ENCODE data around the gene RUNX2. TPM values are rescaled to one million over a fixed set of nuclear protein-coding genes. Genes with fewer than 3 reads are reported as not detected.

The RUNX2 gene
- total and polyA plus RNA-seq, 2 of the 8 experiments (the other 6 are each of a cell fraction or from before 2014, with no cell fraction given), result 0.26 to 1.2 TPM

DNA sequence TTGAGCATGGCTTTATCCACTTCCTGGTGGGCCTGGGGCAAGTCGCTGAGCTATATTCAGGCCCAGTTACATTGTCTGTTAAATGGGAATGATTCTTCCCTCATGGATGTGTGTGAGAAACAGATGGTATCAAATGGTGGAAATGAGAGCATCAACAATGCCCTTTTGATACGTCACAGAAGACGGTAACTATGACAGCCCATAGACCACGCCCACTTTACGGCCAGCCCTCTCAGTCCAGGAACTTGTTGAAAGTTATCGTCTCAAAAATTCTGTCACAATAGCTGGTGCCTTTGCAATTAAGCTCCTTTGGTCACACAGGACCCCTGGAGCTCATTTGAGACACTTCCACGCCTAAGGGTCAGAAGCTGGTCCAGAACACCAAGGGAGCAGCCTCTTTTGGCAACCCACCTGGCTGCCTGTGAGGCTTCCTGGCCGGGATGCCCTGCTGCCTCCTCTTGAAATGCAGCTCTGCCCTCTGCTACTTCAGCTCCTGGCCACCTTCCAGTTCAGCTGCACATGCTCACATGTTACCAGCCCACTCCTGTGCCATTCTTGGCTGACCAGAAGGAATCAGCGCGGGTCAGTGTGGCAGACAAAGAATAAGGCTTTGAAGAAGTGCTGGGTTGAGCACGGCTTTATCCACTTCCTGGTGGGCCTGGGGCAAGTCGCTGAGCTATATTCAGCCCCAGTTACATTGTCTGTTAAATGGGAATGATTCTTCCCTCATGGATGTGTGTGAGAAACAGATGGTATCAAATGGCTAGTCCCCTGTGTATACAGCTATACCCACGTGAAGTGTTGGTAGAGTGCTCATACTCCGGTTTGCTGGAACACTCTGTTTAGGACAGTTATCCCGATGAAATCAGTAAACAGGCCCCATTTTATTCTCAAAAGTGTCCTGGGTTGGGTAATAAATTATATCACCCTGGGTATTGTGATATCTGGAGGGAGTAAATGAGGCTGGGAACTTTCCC, 248.8 kb downstream of the RUNX2 start (continued):
- TF ChIP-seq, protein P1, sequence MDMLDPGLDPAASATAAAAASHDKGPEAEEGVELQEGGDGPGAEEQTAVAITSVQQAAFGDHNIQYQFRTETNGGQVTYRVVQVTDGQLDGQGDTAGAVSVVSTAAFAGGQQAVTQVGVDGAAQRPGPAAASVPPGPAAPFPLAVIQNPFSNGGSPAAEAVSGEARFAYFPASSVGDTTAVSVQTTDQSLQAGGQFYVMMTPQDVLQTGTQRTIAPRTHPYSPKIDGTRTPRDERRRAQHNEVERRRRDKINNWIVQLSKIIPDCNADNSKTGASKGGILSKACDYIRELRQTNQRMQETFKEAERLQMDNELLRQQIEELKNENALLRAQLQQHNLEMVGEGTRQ (IDR thresholded peaks at IDR 0.05; ENCODE audit: low read length), result no peak
- no peak for TF ChIP-seq BACH1 (IDR thresholded peaks at IDR 0.05; ENCODE audit: low read length)
- no peak for TF ChIP-seq KDM4A (IDR thresholded peaks at IDR 0.05; ENCODE audit: low read depth, low read length, severe bottlenecking)
- no peak for TF ChIP-seq RBBP5 (IDR thresholded peaks at IDR 0.05; ENCODE audit: borderline replicate concordance, low read depth, low read length)
- no peak for TF ChIP-seq KDM5A (IDR thresholded peaks at IDR 0.05; ENCODE audit: low read length)
- TF ChIP-seq GTF2F1 (IDR thresholded peaks at IDR 0.05; ENCODE audit: borderline replicate concordance, low read depth, low read length), result no peak
- TF ChIP-seq BCL11A (IDR thresholded peaks at IDR 0.05; ENCODE audit: low read depth in 2 of 2, low read length in 2 of 2), result no peak
- TF ChIP-seq KDM1A (IDR thresholded peaks at IDR 0.05; ENCODE audit: borderline replicate concordance, low read length), result no peak
- no peak for TF ChIP-seq EGR1 (IDR thresholded peaks at IDR 0.05; ENCODE audit: borderline replicate concordance, low read depth, low read length)
- TF ChIP-seq SIRT6 (IDR thresholded peaks at IDR 0.05; ENCODE audit: low read length), result no peak
- no peak for TF ChIP-seq JUND (IDR thresholded peaks at IDR 0.05; ENCODE audit: low read length)

All from H1 (cell line).